DMS79 (cell line): ENCODE results near the gene RIPOR2.
"Not testable (repeated sequence)": the region's sequence is repeated elsewhere in the genome, so short reads cannot be mapped to it uniquely, and the experiment has no call there.

Experiments
- DNase-seq: peaks from one replicate; lab custom pipeline; 2025; lab: John Stamatoyannopoulos, UW

Gene RIPOR2

GRCh38 chr6:24877747-24878146 lies 58.0 kb downstream of the RIPOR2 start:
- not testable (repeated sequence) for DNase-seq

- DNase-seq, result no peak
Observed at GRCh38 chr6:24876499-24877465, 59.0 kb downstream of the RIPOR2 start.

- DNase-seq, result no peak
Observed at GRCh38 chr6:24875534-24875901, 60.2 kb downstream of the RIPOR2 start.

- DNase-seq, result no peak
Observed at GRCh38 chr6:24874776-24875533, 60.8 kb downstream of the RIPOR2 start.

GRCh38 chr6:24874128-24874527 lies 61.6 kb downstream of the RIPOR2 start:
- no peak for DNase-seq

- no peak for DNase-seq
Observed at GRCh38 chr6:24872779-24873178, 63.0 kb downstream of the RIPOR2 start.

GRCh38 chr6:24868765-24869164 lies 67.0 kb downstream of the RIPOR2 start:
- no peak for DNase-seq

- DNase-seq, result no peak
Observed at GRCh38 chr6:24867104-24867703, 68.6 kb downstream of the RIPOR2 start.

- DNase-seq, result no peak
Observed at GRCh38 chr6:24865161-24865560, 70.6 kb downstream of the RIPOR2 start.

GRCh38 chr6:24864343-24864742 lies 71.4 kb downstream of the RIPOR2 start:
- no peak for DNase-seq

- DNase-seq, result no peak
Observed at GRCh38 chr6:24861934-24862333, 73.8 kb downstream of the RIPOR2 start.

- peak; percentile 78 for DNase-seq
Observed at GRCh38 chr6:24859608-24860200, 76.1 kb downstream of the RIPOR2 start.

GRCh38 chr6:24859132-24859531 lies 76.6 kb downstream of the RIPOR2 start:
- DNase-seq, result no peak

GRCh38 chr6:24858177-24858653 lies 77.5 kb downstream of the RIPOR2 start:
- DNase-seq, result no peak

- peak; percentile 32 for DNase-seq
Observed at GRCh38 chr6:24856901-24857670, 78.7 kb downstream of the RIPOR2 start.

GRCh38 chr6:24856246-24856599 lies 79.5 kb downstream of the RIPOR2 start:
- no peak for DNase-seq

- peak; percentile 44 for DNase-seq
Observed at GRCh38 chr6:24855395-24856245, 80.1 kb downstream of the RIPOR2 start.

GRCh38 chr6:24854077-24854666 lies 81.6 kb downstream of the RIPOR2 start:
- no peak for DNase-seq

- no peak for DNase-seq
Observed at GRCh38 chr6:24851086-24851485, 84.7 kb downstream of the RIPOR2 start.

- no peak for DNase-seq
Observed at GRCh38 chr6:24849713-24850112, 86.0 kb downstream of the RIPOR2 start.
